Heart left ventricle (tissue), 16 donors: ENCODE results near the gene TMEM208. TPM values are rescaled to one million over a fixed set of nuclear protein-coding genes. Genes with fewer than 3 reads are reported as not detected.

Experiments
- ATAC-seq, 4 donors: fragments of 200-7000 bp; cut with Tn5 transposase; one replicate each; pipeline ENCODE4 v1.9.1; 2020 to 2022; ENCODE audit warnings: moderate library complexity in 4 of 4, mild to moderate bottlenecking in 3 of 4, moderate number of reproducible peaks in 1 of 4
- DNase-seq, 5 donors: peaks; one replicate each; pipeline ENCODE4 v3.0.0-alpha.2; 2020
- H3K27ac ChIP-seq, 12 donors: fragments of 200-600 bp; sonication (generic) in 4 of 12; one replicate each; pipeline versions ENCODE4 v1.5.0 to v1.8.0; 2016 to 2022; ENCODE audit warnings: mild to moderate bottlenecking in 2 of 12
- H3K27me3 ChIP-seq, 9 donors: fragments of 200-600 bp; sonication (generic) in 2 of 9; one replicate each; pipeline versions ENCODE4 v1.5.1 to v1.8.0; 2016 to 2022; ENCODE audit warnings: mild to moderate bottlenecking in 3 of 9
- H3K36me3 ChIP-seq, 9 donors: fragments of 200-600 bp; sonication (generic) in 2 of 9; one replicate each; pipeline versions ENCODE4 v1.5.0 to v1.8.0; 2018 to 2022; ENCODE audit warnings: mild to moderate bottlenecking in 2 of 9
- H3K4me1 ChIP-seq, 12 donors: fragments of 200-600 bp; sonication (generic) in 4 of 12; one replicate each; pipeline versions ENCODE4 v1.5.0 to v1.8.0; 2016 to 2022; ENCODE audit warnings: mild to moderate bottlenecking in 3 of 12
- H3K4me3 ChIP-seq, 12 donors: fragments of 200-600 bp; sonication (generic) in 4 of 12; one replicate each; pipeline versions ENCODE4 v1.5.0 to v1.8.0; 2017 to 2022; ENCODE audit warnings: mild to moderate bottlenecking in 9 of 12, moderate library complexity in 4 of 12
- H3K9me3 ChIP-seq, 12 donors: fragments of 200-600 bp; sonication (generic) in 4 of 12; one replicate each; pipeline versions ENCODE4 v1.5.0 to v1.8.0; 2016 to 2022; ENCODE audit warnings: mild to moderate bottlenecking in 1 of 12
- POLR2A ChIP-seq, 2 donors: fragments of 450-650 bp; IDR thresholded peaks; one replicate each; pipeline ENCODE4 v1.6.1; 2017; ENCODE audit warnings: antibody characterized with exemption in 2 of 2, mild to moderate bottlenecking in 2 of 2, moderate library complexity in 2 of 2
- WGBS, 4 donors: extraction: QIAGEN DNeasy Blood & Tissue Kit in 2 of 4; methylation state at CpG; one replicate each; pipeline versions ENCODE4 v1.1.5 to v1.1.7; 2013 to 2018; 5-methylcytosine and 5-hydroxymethylcytosine counted together
- intact Hi-C, 10 donors: fragments of 100-400 bp; cut with DNase I; formaldehyde crosslinking; loops; one replicate each; pipeline versions ENCODE4 v1.11.1 to v1.14.2; 2022
- polyA plus RNA-seq, 2 donors: library from polyadenylated mRNA; stranded (reverse); fragments of 200-250 nt; gene quantifications; one replicate each; pipeline ENCODE4 v1.2.3, GENCODE V29; 2013
- total RNA-seq, 9 donors: library from RNA; depleted of rRNA in 2 of 9; stranded (reverse); fragments of >200 nt in 2 of 9; fragmentation: NEBNext Ultra II Directional in 3 of 9; extraction: Animal tissue kit (Norgen Biotek cat#: 25700) in 3 of 9; gene quantifications; one replicate each; pipeline versions ENCODE4 v1.1.0 to v1.2.4, GENCODE V29; 2016 to 2023
- TF ChIP-seq, protein P1 (sequence below), 12 donors: fragments of 200-600 bp; sonication (generic) in 4 of 12; IDR thresholded peaks; one replicate each; pipeline versions ENCODE4 v1.5.0 to v1.8.0; 2018 to 2022; ENCODE audit warnings: antibody characterized with exemption in 12 of 12, mild to moderate bottlenecking in 5 of 12
- donor health status: ischemic (EF 13 %, LVEDD 7.1; RV severe dilation, severe dysfunction).
- donor health status: healthy with polysubstance abuse.
- donor health status: DM: no; HTN: yes; CAD: no.
- donor health status: DM: no; HTN: no; CAD: no.
- donor health status: ischemic (EF 25% LVEDD 6.9; RV normal size, moderate dysfunction).
- donor health status: ischemic (EF 25% LVEDD 5.7; RV mildly dilated, moderate dysfunction).
- donor health status: healthy.
- donor health status: DM: yes; HTN: yes; CAD: no.
- donor health status: ischemic (EF 35%, LVEDD 5.7; RV mildly dilated, moderate dysfunction).
- donor health status: nonischemic (EF 11% LVEDD 7.7; RV severe dilation, severe dysfunction).
- donor health status: DM: yes; HTN: yes; CAD: no.
- donor health status: PGD.
- donor health status: ischemic (EF 29% LVEDD 5.4; RV normal size, mild dysfunction).
- donor health status: nonischemic (EF 23%, LVEDD 6.1; RV moderate dilation, normal function).

TMEM208 gene
- total and polyA plus RNA-seq, 11 donors: 6.2 to 79.7 (median 16.9) TPM

GRCh38 chr16:67197704-67198103 is 29.2 kb upstream of the TMEM208 start:
- Histone ChIP-seq H3K36me3 (peaks cover 0 to 77% (median 61%) of the 10 kb centered on the region in 9 donors), H3K4me1 (peaks cover 0 to 38% (median 20%) of the 10 kb centered on the region in 12 donors), H3K9me3 (no peaks in the 10 kb centered on the region), H3K27me3 (no peaks in the 10 kb centered on the region), H3K27ac (no peak overlapping the region), H3K4me3 (no peak overlapping the region)
- DNase-seq (no peak), ATAC-seq (no peak)
- 58 to 66% (median 63%) methylated on average over 5 to 6 of the region's 6 CpGs for WGBS, 4 donors
- TF ChIP-seq, protein P1, sequence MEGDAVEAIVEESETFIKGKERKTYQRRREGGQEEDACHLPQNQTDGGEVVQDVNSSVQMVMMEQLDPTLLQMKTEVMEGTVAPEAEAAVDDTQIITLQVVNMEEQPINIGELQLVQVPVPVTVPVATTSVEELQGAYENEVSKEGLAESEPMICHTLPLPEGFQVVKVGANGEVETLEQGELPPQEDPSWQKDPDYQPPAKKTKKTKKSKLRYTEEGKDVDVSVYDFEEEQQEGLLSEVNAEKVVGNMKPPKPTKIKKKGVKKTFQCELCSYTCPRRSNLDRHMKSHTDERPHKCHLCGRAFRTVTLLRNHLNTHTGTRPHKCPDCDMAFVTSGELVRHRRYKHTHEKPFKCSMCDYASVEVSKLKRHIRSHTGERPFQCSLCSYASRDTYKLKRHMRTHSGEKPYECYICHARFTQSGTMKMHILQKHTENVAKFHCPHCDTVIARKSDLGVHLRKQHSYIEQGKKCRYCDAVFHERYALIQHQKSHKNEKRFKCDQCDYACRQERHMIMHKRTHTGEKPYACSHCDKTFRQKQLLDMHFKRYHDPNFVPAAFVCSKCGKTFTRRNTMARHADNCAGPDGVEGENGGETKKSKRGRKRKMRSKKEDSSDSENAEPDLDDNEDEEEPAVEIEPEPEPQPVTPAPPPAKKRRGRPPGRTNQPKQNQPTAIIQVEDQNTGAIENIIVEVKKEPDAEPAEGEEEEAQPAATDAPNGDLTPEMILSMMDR (IDR thresholded peaks at IDR 0.05): no peak
- TF ChIP-seq POLR2A (IDR thresholded peaks at IDR 0.05): no peak
- intact Hi-C loops: no loop called here

DNA sequence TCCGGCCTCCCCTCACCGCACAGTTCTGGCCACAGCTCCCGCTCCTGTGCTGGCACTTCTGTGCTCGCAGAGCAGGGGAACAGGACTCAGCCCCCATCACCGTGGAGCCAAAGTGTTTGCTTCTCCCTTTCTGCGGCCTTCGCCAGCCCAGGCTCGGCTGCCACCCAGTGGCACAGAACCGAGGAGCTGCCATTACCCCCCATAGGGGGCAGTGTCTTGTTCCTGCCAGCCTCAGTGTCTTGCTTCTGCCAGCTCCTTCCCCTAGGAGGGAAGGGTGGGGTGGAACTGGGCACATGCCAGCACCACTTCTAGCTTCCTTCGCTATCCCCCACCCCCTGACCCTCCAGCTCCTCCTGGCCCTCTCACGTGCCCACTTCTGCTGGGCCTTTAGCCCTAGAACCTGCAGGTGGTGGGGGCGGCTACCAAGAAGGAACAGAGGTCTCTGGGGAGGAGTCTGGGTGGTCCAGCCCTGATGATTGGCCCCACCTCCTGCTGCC is 28.6 kb upstream of the TMEM208 start:
- WGBS, 4 donors: 47 to 64% (median 56%) methylated on average over 12 of the region's 12 CpGs
- Histone ChIP-seq H3K27me3 (no peaks in the 10 kb centered on the region), H3K36me3 (peaks cover 0 to 83% (median 67%) of the 10 kb centered on the region in 9 donors), H3K4me1 (peaks cover 0 to 32% (median 14%) of the 10 kb centered on the region in 12 donors), H3K9me3 (no peaks in the 10 kb centered on the region), H3K4me3 (no peak overlapping the region), H3K27ac (peak overlapping the region in 1 of 12 donors; percentile 27)
- no peak for TF ChIP-seq POLR2A (IDR thresholded peaks at IDR 0.05)
- TF ChIP-seq, protein P1 (IDR thresholded peaks at IDR 0.05): peak; percentile 39 to 75 (median 54)
- intact Hi-C loops: no loop called here
- ATAC-seq (peak in 3 of 4 donors; percentile 36 to 59 (median 53)), DNase-seq (no peak)

- H3K27me3 ChIP-seq: no peaks in the 10 kb centered on the region
- H3K36me3 ChIP-seq: peaks cover 0 to 86% (median 68%) of the 10 kb centered on the region in 9 donors
- intact Hi-C loops: no loop called here
- WGBS, 4 donors: 47 to 72% (median 55%) methylated on average over 14 to 61 of the region's 61 CpGs
- DNase-seq (no peak), ATAC-seq (peak in 3 of 4 donors; percentile 4 to 32 (median 7))
- TF ChIP-seq, protein P1 (IDR thresholded peaks at IDR 0.05): peak in 5 of 12 donors; percentile 13 to 40 (median 36)
- TF ChIP-seq POLR2A (IDR thresholded peaks at IDR 0.05): no peak
- no peaks in the 10 kb centered on the region for H3K9me3 ChIP-seq
- peak within 1 kb of the TSS in 1 of 12 donors; percentile 27 for H3K27ac ChIP-seq
- H3K4me1 ChIP-seq: peaks cover 0 to 23% (median 9%) of the 10 kb centered on the region in 12 donors
- peak within 1 kb of the TSS in 1 of 12 donors; percentile 7 for H3K4me3 ChIP-seq
These were observed 27.7 kb upstream of the TMEM208 start, which contains the start of gene ELMO3 for GRCh38 chr16:67199011-67199807. Gene ELMO3, plus strand, starts transcription at chr16:67199131. Its CDS starts 196 bp downstream, at chr16:67199327.

GRCh38 chr16:67199808-67200198 is 27.1 kb upstream of the TMEM208 start:
- H3K36me3 ChIP-seq: peaks cover 0 to 84% (median 64%) of the 10 kb centered on the region in 9 donors
- H3K9me3 ChIP-seq: no peaks in the 10 kb centered on the region
- 42 to 63% (median 59%) methylated on average over 20 to 22 of the region's 22 CpGs for WGBS, 4 donors
- ATAC-seq (peak in 3 of 4 donors; percentile 6 to 24 (median 8)), DNase-seq (no peak)
- TF ChIP-seq POLR2A (IDR thresholded peaks at IDR 0.05): no peak
- TF ChIP-seq, protein P1 (IDR thresholded peaks at IDR 0.05): no peak
- no peak overlapping the region for H3K27ac ChIP-seq
- no peak overlapping the region for H3K4me3 ChIP-seq
- H3K4me1 ChIP-seq: peaks cover 0 to 19% (median 9%) of the 10 kb centered on the region in 12 donors
- intact Hi-C loops: no loop called here
- H3K27me3 ChIP-seq: no peaks in the 10 kb centered on the region
